Psoas muscle (tissue), 8 donors: Measurements from ENCODE around the gene HMGN5. TPM values are rescaled to one million over a fixed set of nuclear protein-coding genes. Genes with fewer than 3 reads are reported as not detected.

Source experiments
- ATAC-seq, 4 donors: fragments of 200-7000 bp; cut with Tn5 transposase; one replicate each; pipeline ENCODE4 v1.9.1; 2020; ENCODE audit warnings: moderate library complexity in 3 of 4, mild to moderate bottlenecking in 2 of 4
- DNase-seq, 2 donors: peaks; one replicate each; pipeline ENCODE4 v3.0.0-alpha.2; 2020
- H3K27ac ChIP-seq: fragments of 200-600 bp; one replicate; pipeline ENCODE4 v1.8.0; 2022
- H3K27me3 ChIP-seq, 3 donors: fragments of 200-600 bp in 1 of 3; one replicate each; pipeline versions ENCODE4 v1.6.1 to v1.8.0; 2013 to 2022; ENCODE audit warnings: low read length in 2 of 3, mild to moderate bottlenecking in 2 of 3, moderate library complexity in 1 of 3; ENCODE audit not compliant: insufficient read depth in 3 of 3
- H3K36me3 ChIP-seq, 2 donors: fragments of 200-600 bp in 1 of 2; one replicate each; pipeline versions ENCODE4 v1.6.1 to v1.8.0; 2013 to 2022; ENCODE audit warnings: low read depth in 1 of 2, mild to moderate bottlenecking in 1 of 2, moderate library complexity in 1 of 2; ENCODE audit not compliant: insufficient read depth in 1 of 2
- H3K4me1 ChIP-seq: fragments of 200-600 bp; one replicate; pipeline ENCODE4 v1.8.0; 2022
- H3K4me3 ChIP-seq: fragments of 200-600 bp; one replicate; pipeline ENCODE4 v1.8.0; 2022; ENCODE audit warnings: mild to moderate bottlenecking
- H3K9me3 ChIP-seq: fragments of 200-600 bp; one replicate; pipeline ENCODE4 v1.8.0; 2022
- WGBS, 3 donors: extraction: QIAGEN DNeasy Blood & Tissue Kit; methylation state at CpG; one replicate each; pipeline versions ENCODE4 v1.1.6 to v1.1.7; 2013; 5-methylcytosine and 5-hydroxymethylcytosine counted together
- intact Hi-C, 2 donors: fragments of 100-400 bp; cut with DNase I; formaldehyde crosslinking; loops; one replicate each; pipeline versions ENCODE4 v1.11.0 to v1.14.2; 2022
- polyA plus RNA-seq, 3 donors: library from polyadenylated mRNA; stranded (reverse); fragments of 200-250 nt; gene quantifications; one replicate each; pipeline ENCODE4 v1.2.3, GENCODE V29; 2013
- total RNA-seq, 4 donors: library from RNA; stranded (reverse); fragmentation: NEBNext Ultra II Directional in 2 of 4; extraction: Animal tissue kit (Norgen Biotek cat#: 25700) in 2 of 4; gene quantifications; one replicate each; pipeline versions ENCODE4 v1.2.1 to v1.2.4, GENCODE V29; 2021 to 2023
- TF ChIP-seq, protein P1 (sequence below): fragments of 200-600 bp; IDR thresholded peaks from one replicate; pipeline ENCODE4 v1.8.0; 2022; ENCODE audit warnings: antibody characterized with exemption
- donor health status: healthy with polysubstance abuse.
- donor health status: DM: no; HTN: no; CAD: no; lungs with moderate emphysema.
- donor health status: Bipolar disorder and iron deficiency.
- donor health status: healthy.
- donor health status: DM: yes; HTN: yes; CAD: no.
- donor health status: DM: no; HTN: no; CAD: no.
- donor health status: DM: no; HTN: no; CAD: no.
- donor health status: DM: yes; HTN: yes; CAD: no.

HMGN5 gene
- total and polyA plus RNA-seq, 7 donors = 0.78 to 7.9 (median 1.8) TPM

GRCh38 chrX:81202456-81202819 lies 725 bp upstream of the HMGN5 start:
- H3K4me1 ChIP-seq = no peaks in the 10 kb centered on the region
- TF ChIP-seq, protein P1, sequence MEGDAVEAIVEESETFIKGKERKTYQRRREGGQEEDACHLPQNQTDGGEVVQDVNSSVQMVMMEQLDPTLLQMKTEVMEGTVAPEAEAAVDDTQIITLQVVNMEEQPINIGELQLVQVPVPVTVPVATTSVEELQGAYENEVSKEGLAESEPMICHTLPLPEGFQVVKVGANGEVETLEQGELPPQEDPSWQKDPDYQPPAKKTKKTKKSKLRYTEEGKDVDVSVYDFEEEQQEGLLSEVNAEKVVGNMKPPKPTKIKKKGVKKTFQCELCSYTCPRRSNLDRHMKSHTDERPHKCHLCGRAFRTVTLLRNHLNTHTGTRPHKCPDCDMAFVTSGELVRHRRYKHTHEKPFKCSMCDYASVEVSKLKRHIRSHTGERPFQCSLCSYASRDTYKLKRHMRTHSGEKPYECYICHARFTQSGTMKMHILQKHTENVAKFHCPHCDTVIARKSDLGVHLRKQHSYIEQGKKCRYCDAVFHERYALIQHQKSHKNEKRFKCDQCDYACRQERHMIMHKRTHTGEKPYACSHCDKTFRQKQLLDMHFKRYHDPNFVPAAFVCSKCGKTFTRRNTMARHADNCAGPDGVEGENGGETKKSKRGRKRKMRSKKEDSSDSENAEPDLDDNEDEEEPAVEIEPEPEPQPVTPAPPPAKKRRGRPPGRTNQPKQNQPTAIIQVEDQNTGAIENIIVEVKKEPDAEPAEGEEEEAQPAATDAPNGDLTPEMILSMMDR = no peak
- no peaks in the 10 kb centered on the region for H3K27me3 ChIP-seq
- WGBS, 3 donors = 1 to 30% (median 2%) methylated on average over 8 of the region's 8 CpGs
- H3K36me3 ChIP-seq = no peaks in the 10 kb centered on the region
- intact Hi-C loops = loop anchor here in 1 of 2 donors (10.0 kb wide), 1 partner anchor 328 kb away; no protein-coding TSS in a partner anchor
- peak overlapping the region; percentile 33 for H3K27ac ChIP-seq
- H3K9me3 ChIP-seq = no peaks in the 10 kb centered on the region
- ATAC-seq = peak in 1 of 4 donors; percentile 22
- H3K4me3 ChIP-seq = peak overlapping the region; percentile 65
- DNase-seq = no peak

- H3K4me1 ChIP-seq = no peaks in the 10 kb centered on the region
- TF ChIP-seq, protein P1 = no peak
- H3K27ac ChIP-seq = peak overlapping the region; percentile 7
- DNase-seq (no peak), ATAC-seq (no peak)
- H3K36me3 ChIP-seq = no peaks in the 10 kb centered on the region
- H3K27me3 ChIP-seq = peaks cover 0 to 2% (median 0%) of the 10 kb centered on the region in 3 donors
- H3K9me3 ChIP-seq = no peaks in the 10 kb centered on the region
- 31 to 45% (median 33%) methylated on average over 1 of the region's 1 CpG for WGBS, 3 donors
- intact Hi-C loops = loop anchor here in 1 of 2 donors (10.0 kb wide), 1 partner anchor 326 kb away; no protein-coding TSS in a partner anchor
- H3K4me3 ChIP-seq = peak overlapping the region; percentile 65
These were observed 642 bp downstream of the HMGN5 start for GRCh38 chrX:81201071-81201470.

GRCh38 chrX:81195712-81196111 lies 6.0 kb downstream of the HMGN5 start:
- Histone ChIP-seq H3K4me1 (no peaks in the 10 kb centered on the region), H3K27me3 (peaks cover 0 to 7% (median 0%) of the 10 kb centered on the region in 3 donors), H3K4me3 (no peak overlapping the region), H3K36me3 (no peaks in the 10 kb centered on the region), H3K27ac (no peak overlapping the region), H3K9me3 (no peaks in the 10 kb centered on the region)
- WGBS, 3 donors = 8 to 13% (median 9%) methylated on average over 5 of the region's 5 CpGs
- intact Hi-C loops = no loop called here
- DNase-seq (peak in 1 of 2 donors; percentile 13), ATAC-seq (no peak)
- TF ChIP-seq, protein P1 = peak; percentile 57

- Histone ChIP-seq H3K4me3 (no peak overlapping the region), H3K9me3 (no peaks in the 10 kb centered on the region), H3K4me1 (no peaks in the 10 kb centered on the region), H3K36me3 (no peaks in the 10 kb centered on the region), H3K27me3 (peaks cover 0 to 7% (median 0%) of the 10 kb centered on the region in 3 donors), H3K27ac (no peak overlapping the region)
- intact Hi-C loops = no loop called here
- no peak for ATAC-seq
- 90 to 95% (median 90%) methylated on average over 2 of the region's 2 CpGs for WGBS, 3 donors
- TF ChIP-seq, protein P1 = no peak
- no peak for DNase-seq
These were observed 6.5 kb downstream of the HMGN5 start for GRCh38 chrX:81195259-81195658.

DNA sequence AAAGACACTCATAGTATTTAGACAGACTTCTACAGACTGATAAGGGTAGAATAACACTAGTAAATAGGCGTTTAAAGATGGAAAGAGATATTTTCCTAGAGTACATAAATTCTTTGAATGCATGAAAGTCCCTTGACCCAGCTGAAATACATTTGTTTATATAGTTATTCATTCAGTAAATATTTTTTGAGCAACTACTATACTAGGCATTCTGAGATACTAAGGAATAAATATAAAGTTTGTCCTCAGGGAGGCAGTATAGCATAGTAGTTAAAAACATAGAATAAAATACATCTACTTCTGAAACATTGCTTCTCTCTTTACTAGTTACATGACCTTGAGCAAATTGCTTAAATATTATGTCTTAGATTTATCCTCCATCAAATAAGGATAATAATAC lies 27.4 kb downstream of the HMGN5 start:
- Histone ChIP-seq H3K4me3 (no peak overlapping the region), H3K36me3 (no peaks in the 10 kb centered on the region), H3K27me3 (peaks cover 0 to 5% (median 0%) of the 10 kb centered on the region in 3 donors), H3K9me3 (no peaks in the 10 kb centered on the region), H3K4me1 (no peaks in the 10 kb centered on the region), H3K27ac (no peak overlapping the region)
- intact Hi-C loops = no loop called here
- no peak for DNase-seq
- TF ChIP-seq, protein P1 = peak; percentile 28
- no peak for ATAC-seq
- 15 to 49% (median 44%) methylated on average over 1 of the region's 1 CpG for WGBS, 3 donors
